HL-60 (cell line): ENCODE measurements around the gene TMEM74B.
A peak's percentile ranks its signal among the peaks of the same experiment; 100 is the strongest.

Experiments
- DNase-seq, 2 experiments: peaks; one replicate each; pipeline ENCODE4 v3.0.0-alpha.2; 2010 to 2020; ENCODE audit warnings: low read depth in 1 of 2, low spot score in 1 of 2
- H3K27ac ChIP-seq: fragments of 250-450 bp; sonication (Bioruptor Pico); replicated peaks from 2 replicates; pipeline ENCODE4 v1.5.1; 2020; ENCODE audit warnings: mild to moderate bottlenecking, moderate library complexity
- H3K27me3 ChIP-seq: fragments of 250-450 bp; sonication (Bioruptor Pico); 2 replicates; pipeline ENCODE4 v1.5.1; 2021; ENCODE audit warnings: mild to moderate bottlenecking, moderate library complexity; ENCODE audit not compliant: insufficient read depth, poor library complexity, severe bottlenecking
- H3K4me3 ChIP-seq: replicated peaks from 2 replicates; pipeline ENCODE4 v1.5.1; 2011; ENCODE audit warnings: mild to moderate bottlenecking, control low read depth, low read length; ENCODE audit not compliant: insufficient read depth
- CTCF ChIP-seq: IDR thresholded peaks from one replicate; pipeline ENCODE4 v1.5.1; 2011; ENCODE audit warnings: low read length, control low read depth, inconsistent platforms; ENCODE audit not compliant: insufficient read depth
- GABPA ChIP-seq: IDR thresholded peaks from 2 replicates; pipeline ENCODE4 v1.6.1; 2012; ENCODE audit warnings: low read depth
- POLR2AphosphoS5 ChIP-seq: IDR thresholded peaks from 2 replicates; pipeline ENCODE4 v1.6.1; 2012; ENCODE audit warnings: low read depth
- REST ChIP-seq: IDR thresholded peaks from 2 replicates; pipeline ENCODE4 v1.6.1; 2012; ENCODE audit warnings: low read depth; ENCODE audit not compliant: insufficient replicate concordance
- SPI1 ChIP-seq: IDR thresholded peaks from 2 replicates; pipeline ENCODE4 v1.6.1; 2012; ENCODE audit warnings: low read depth, mild to moderate bottlenecking, borderline replicate concordance

The TMEM74B gene

GRCh38 chr20:1134355-1134754, 50.4 kb downstream of the TMEM74B start:
- TF ChIP-seq SPI1 (no peak), REST (no peak), GABPA (no peak), POLR2AphosphoS5 (no peak), CTCF (no peak)
- no peak overlapping the region for H3K27ac ChIP-seq
- H3K27me3 ChIP-seq: no peaks in the 10 kb centered on the region
- no peak overlapping the region for H3K4me3 ChIP-seq
- no peak for DNase-seq

GRCh38 chr20:1131354-1131753, 53.4 kb downstream of the TMEM74B start:
- Histone ChIP-seq H3K27ac (peak overlapping the region; percentile 19), H3K4me3 (no peak overlapping the region), H3K27me3 (no peaks in the 10 kb centered on the region)
- no peak for DNase-seq
- TF ChIP-seq GABPA (no peak), REST (no peak), POLR2AphosphoS5 (no peak), CTCF (no peak), SPI1 (no peak)

- Histone ChIP-seq H3K27ac (peak overlapping the region; percentile 46), H3K27me3 (no peaks in the 10 kb centered on the region), H3K4me3 (no peak overlapping the region)
- TF ChIP-seq CTCF (no peak), REST (no peak), POLR2AphosphoS5 (peak; percentile 63), GABPA (no peak), SPI1 (peak; percentile 99)
- peak; percentile 58 to 89 for DNase-seq
These were observed 53.9 kb downstream of the TMEM74B start for GRCh38 chr20:1130847-1131246.
